ENCODE data around the gene TMEM45A.
"Not testable (repeated sequence)": the region's sequence is repeated elsewhere in the genome, so short reads cannot be mapped to it uniquely, and the experiment has no call there.

Gene TMEM45A

DNA sequence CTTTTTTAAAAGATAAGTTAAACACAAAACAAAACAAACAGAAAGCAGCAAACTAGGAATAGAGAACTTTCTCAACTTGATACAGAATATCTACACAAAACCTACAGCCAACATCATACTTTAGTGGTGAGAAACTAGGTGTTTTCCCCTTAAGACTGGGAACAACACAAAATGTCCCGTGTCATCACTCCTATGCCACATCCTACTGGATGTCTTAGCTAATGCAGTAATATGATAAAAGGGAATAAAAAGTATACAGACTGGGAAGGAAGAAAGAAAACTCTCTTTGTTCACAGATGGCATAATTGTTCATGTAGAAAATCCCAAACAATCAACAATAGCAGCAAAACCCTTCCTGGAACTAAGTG, 45.9 kb downstream of the TMEM45A start:
- TF ChIP-seq, protein P1, sequence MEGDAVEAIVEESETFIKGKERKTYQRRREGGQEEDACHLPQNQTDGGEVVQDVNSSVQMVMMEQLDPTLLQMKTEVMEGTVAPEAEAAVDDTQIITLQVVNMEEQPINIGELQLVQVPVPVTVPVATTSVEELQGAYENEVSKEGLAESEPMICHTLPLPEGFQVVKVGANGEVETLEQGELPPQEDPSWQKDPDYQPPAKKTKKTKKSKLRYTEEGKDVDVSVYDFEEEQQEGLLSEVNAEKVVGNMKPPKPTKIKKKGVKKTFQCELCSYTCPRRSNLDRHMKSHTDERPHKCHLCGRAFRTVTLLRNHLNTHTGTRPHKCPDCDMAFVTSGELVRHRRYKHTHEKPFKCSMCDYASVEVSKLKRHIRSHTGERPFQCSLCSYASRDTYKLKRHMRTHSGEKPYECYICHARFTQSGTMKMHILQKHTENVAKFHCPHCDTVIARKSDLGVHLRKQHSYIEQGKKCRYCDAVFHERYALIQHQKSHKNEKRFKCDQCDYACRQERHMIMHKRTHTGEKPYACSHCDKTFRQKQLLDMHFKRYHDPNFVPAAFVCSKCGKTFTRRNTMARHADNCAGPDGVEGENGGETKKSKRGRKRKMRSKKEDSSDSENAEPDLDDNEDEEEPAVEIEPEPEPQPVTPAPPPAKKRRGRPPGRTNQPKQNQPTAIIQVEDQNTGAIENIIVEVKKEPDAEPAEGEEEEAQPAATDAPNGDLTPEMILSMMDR (IDR thresholded peaks at IDR 0.05; ENCODE audit: insufficient read depth, low read length, poor library complexity, severe bottlenecking), result no peak
- no peaks in the 10 kb centered on the region for H3K36me3 ChIP-seq (ENCODE audit: control insufficient read depth, insufficient read depth, low read length)
- H3K27me3 ChIP-seq (replicated peaks; ENCODE audit: control insufficient read depth, insufficient read depth, low read length), result no peaks in the 10 kb centered on the region
- DNase-seq (ENCODE audit: extremely low read depth, insufficient read length), result no peak
- H3K4me3 ChIP-seq (replicated peaks; ENCODE audit: low read depth, low read length), result no peak overlapping the region

DNA sequence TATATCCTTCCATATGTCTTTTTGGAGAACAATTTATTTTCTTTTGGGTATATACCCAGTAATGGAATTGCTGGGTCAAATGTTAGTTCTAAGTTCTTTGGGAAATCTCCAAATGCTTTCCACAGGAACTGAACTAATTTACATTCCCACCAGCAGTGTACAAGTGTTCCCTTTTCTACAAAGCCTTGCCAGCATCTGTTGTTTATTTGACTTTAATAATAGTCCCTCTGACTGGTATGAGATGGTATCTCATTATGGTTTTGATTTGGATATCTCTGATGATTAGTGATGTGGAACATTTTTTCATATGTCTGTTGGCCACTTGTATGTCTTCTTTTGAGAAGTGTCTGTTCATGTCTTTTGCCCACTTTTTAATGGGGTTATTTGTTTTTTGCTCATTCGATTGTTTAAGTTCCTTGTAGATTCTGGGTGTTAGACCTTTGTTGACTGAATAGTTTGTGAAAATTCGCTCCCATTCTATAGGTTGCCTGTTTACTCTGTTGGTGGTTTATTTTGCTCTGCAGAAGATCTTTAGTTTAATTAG, 48.4 kb downstream of the TMEM45A start:
- Histone ChIP-seq H3K27me3 (replicated peaks; ENCODE audit: control insufficient read depth, insufficient read depth, low read length) (no peaks in the 10 kb centered on the region), H3K4me3 (replicated peaks; ENCODE audit: low read depth, low read length) (no peak overlapping the region), H3K36me3 (ENCODE audit: control insufficient read depth, insufficient read depth, low read length) (no peaks in the 10 kb centered on the region)
- DNase-seq (ENCODE audit: extremely low read depth, insufficient read length), result no peak
- TF ChIP-seq, protein P1 (IDR thresholded peaks at IDR 0.05; ENCODE audit: insufficient read depth, low read length, poor library complexity, severe bottlenecking), result no peak

DNA sequence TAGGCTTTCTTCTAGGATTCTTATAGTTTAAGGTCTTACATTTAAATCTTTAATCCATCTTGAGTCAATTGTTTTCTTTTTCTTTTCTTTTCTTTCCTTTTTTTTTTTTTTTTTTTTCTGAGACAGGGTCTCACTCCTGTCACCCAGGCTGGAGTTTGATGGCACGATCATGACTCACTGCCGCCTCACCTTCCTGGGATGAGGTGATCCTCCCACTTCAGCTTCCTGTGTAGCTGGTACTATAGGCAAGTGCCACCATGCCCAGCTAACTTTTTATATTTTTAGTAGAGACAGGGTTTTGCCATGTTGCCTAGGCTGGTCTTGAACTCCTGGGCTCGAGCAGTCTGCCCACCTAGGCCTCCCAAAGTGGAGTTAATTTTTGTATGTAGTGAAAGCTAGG, 49.0 kb downstream of the TMEM45A start:
- not testable (repeated sequence) for H3K27me3 ChIP-seq (replicated peaks; ENCODE audit: control insufficient read depth, insufficient read depth, low read length); H3K36me3 ChIP-seq (ENCODE audit: control insufficient read depth, insufficient read depth, low read length); DNase-seq (ENCODE audit: extremely low read depth, insufficient read length); H3K4me3 ChIP-seq (replicated peaks; ENCODE audit: low read depth, low read length)

DNA sequence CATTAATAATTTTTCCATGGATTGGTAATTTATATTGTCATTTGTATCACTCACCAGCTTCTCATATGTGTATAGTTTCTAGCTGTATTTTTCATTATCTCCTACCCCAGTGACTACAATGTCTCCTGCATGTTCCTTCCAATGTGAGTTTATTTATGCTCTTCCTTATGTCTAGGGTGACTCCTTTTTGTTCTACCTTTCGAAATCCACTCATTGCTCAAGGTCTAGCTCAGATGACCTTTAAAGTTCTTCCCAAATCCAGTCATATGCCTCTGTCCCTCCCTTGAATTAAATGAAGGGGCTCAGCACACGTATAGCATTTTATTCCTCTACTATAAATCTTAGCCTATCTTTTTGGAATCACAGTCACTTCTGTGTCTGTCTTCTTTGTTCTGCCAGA, 53.0 kb downstream of the TMEM45A start:
- no peak for DNase-seq (ENCODE audit: extremely low read depth, insufficient read length)
- TF ChIP-seq, protein P1 (IDR thresholded peaks at IDR 0.05; ENCODE audit: insufficient read depth, low read length, poor library complexity, severe bottlenecking), result no peak
- no peaks in the 10 kb centered on the region for H3K27me3 ChIP-seq (replicated peaks; ENCODE audit: control insufficient read depth, insufficient read depth, low read length)
- no peaks in the 10 kb centered on the region for H3K36me3 ChIP-seq (ENCODE audit: control insufficient read depth, insufficient read depth, low read length)
- no peak overlapping the region for H3K4me3 ChIP-seq (replicated peaks; ENCODE audit: low read depth, low read length)

DNA sequence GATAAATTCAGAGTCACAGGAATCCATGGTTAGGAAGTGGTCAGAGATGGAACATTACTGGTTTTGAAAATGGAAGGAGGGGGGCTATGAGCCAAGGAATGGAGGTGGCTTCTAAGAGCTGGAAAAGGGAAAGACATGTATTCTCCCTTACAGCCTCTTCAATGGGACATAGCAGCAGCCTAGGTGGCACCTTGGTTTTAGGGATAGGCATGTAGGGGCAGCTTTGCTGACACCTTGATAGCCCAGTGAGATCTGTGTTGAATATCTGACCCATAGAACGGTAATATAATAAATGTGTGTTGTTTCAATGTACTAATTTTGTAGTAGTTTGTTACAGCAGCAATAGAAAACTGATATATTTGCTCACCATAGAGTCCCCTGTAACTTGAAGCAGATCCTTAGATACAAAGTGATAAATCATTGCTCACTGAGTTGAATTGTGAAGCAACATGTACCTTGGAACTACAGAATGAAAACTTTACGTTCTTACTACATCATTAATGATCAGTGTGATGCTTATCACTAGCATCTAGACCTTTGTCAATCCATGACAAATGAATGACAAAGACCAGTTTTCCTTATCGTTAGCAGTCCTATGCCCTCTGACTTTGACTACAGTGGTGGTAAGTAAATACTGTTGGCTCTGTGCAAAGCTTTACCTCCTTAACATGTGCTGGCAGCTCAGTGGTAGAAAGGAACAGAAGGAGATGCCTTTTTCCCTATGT, 53.8 kb downstream of the TMEM45A start:
- H3K4me3 ChIP-seq (replicated peaks; ENCODE audit: low read depth, low read length), result no peak overlapping the region
- H3K36me3 ChIP-seq (ENCODE audit: control insufficient read depth, insufficient read depth, low read length), result no peaks in the 10 kb centered on the region
- no peaks in the 10 kb centered on the region for H3K27me3 ChIP-seq (replicated peaks; ENCODE audit: control insufficient read depth, insufficient read depth, low read length)
- TF ChIP-seq, protein P1 (IDR thresholded peaks at IDR 0.05; ENCODE audit: insufficient read depth, low read length, poor library complexity, severe bottlenecking), result no peak
- DNase-seq (ENCODE audit: extremely low read depth, insufficient read length), result no peak

DNA sequence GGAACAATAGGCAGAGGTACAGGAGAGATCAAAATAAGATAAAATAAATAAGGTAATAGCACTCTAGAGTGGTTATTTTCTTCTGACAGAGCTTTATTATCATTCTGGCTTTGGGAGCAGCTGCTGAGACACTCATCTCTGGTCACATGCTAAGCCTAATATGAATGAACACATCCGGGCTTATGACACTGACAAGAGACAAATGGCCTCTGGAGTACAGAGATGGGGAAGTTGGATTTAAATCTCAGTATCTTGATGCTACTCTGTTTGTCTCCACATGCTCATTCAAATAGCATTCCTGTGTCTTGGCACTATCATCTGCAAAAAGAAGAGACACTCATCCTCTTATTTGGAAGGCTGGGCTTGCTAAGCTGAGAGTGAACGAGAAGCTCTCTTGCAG, 55.6 kb downstream of the TMEM45A start:
- Histone ChIP-seq H3K36me3 (ENCODE audit: control insufficient read depth, insufficient read depth, low read length) (no peaks in the 10 kb centered on the region), H3K27me3 (replicated peaks; ENCODE audit: control insufficient read depth, insufficient read depth, low read length) (no peaks in the 10 kb centered on the region), H3K4me3 (replicated peaks; ENCODE audit: low read depth, low read length) (no peak overlapping the region)
- DNase-seq (ENCODE audit: extremely low read depth, insufficient read length), result no peak
- TF ChIP-seq, protein P1 (IDR thresholded peaks at IDR 0.05; ENCODE audit: insufficient read depth, low read length, poor library complexity, severe bottlenecking), result no peak

Measured in GM06990 (cell line).